Neutrophil (primary cell): ENCODE results near the gene BICDL2.

Experiments used
- H3K27ac ChIP-seq: fragments of 200-600 bp; sonication (generic); 2 replicates; pipeline ENCODE4 v1.5.1; 2016; ENCODE audit warnings: mild to moderate bottlenecking, moderate library complexity
- H3K27me3 ChIP-seq: fragments of 200-600 bp; sonication (generic); 2 replicates; pipeline ENCODE4 v1.6.0; 2016; ENCODE audit warnings: mild to moderate bottlenecking
- H3K36me3 ChIP-seq: fragments of 200-600 bp; sonication (generic); 2 replicates; pipeline ENCODE4 v1.5.1; 2017
- H3K4me1 ChIP-seq, 2 experiments: fragments of 200-600 bp in 1 of 2; sonication (generic) in 1 of 2; 1 replicate in 1 of 2; 2 replicates in 1 of 2; pipeline versions ENCODE4 v1.5.1 to v1.6.1; 2013 to 2016; ENCODE audit warnings: low read depth in 1 of 2, low read length in 1 of 2, mild to moderate bottlenecking in 1 of 2, moderate library complexity in 1 of 2; ENCODE audit not compliant: control insufficient read depth in 1 of 2, insufficient read depth in 1 of 2
- H3K4me3 ChIP-seq, 2 experiments: fragments of 200-600 bp in 1 of 2; sonication (generic) in 1 of 2; 1 replicate in 1 of 2; 2 replicates in 1 of 2; pipeline ENCODE4 v1.5.1; 2013 to 2016; ENCODE audit warnings: low read depth in 1 of 2, low read length in 1 of 2, mild to moderate bottlenecking in 1 of 2, moderate library complexity in 1 of 2
- H3K9me3 ChIP-seq: fragments of 200-600 bp; sonication (generic); 2 replicates; pipeline ENCODE4 v1.5.1; 2016
- TF ChIP-seq, protein P1 (sequence below): fragments of 200-600 bp; sonication (generic); IDR thresholded peaks from 2 replicates; pipeline ENCODE4 v1.5.1; 2016; ENCODE audit warnings: antibody characterized with exemption

The BICDL2 gene

DNA sequence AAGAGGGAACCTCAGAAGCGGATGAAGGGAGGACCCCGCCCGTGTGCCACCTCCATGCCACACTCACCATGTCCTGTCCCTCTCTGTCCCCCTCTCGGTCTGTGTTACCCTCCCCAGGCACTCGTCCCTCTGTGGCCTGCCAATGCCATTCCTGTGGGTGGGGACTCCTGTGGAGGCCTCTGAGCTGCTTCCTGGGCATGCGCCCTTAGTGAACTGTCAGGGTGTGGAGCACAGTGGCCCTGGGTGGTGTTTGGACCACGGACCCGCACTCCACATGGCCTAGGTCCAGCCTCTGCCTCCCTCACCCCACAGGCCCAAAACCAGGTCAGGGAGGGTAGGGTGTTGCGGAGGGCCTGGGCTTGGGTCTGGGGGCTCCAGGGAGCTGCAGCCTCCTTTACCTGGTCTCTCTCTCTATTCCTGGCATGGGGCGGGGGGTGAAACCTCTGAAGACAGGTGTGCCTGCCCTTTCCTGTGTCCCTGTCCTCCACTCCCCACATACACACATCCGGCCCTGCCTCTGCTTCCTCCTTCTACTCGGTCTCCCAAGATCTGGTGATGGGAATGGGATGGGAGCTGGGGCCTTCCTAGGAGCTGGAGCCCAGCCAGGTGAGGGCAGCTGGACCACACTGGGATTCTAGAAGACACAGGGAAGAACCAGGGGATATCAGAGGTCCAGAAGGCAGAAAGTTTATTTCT is 45.0 kb downstream of the BICDL2 start:
- Histone ChIP-seq H3K9me3 (no peaks in the 10 kb centered on the region), H3K36me3 (no peaks in the 10 kb centered on the region), H3K27ac (no peak overlapping the region), H3K4me3 (no peak overlapping the region), H3K4me1 (no peaks in the 10 kb centered on the region), H3K27me3 (peaks cover 13% of the 10 kb centered on the region)
- TF ChIP-seq, protein P1, sequence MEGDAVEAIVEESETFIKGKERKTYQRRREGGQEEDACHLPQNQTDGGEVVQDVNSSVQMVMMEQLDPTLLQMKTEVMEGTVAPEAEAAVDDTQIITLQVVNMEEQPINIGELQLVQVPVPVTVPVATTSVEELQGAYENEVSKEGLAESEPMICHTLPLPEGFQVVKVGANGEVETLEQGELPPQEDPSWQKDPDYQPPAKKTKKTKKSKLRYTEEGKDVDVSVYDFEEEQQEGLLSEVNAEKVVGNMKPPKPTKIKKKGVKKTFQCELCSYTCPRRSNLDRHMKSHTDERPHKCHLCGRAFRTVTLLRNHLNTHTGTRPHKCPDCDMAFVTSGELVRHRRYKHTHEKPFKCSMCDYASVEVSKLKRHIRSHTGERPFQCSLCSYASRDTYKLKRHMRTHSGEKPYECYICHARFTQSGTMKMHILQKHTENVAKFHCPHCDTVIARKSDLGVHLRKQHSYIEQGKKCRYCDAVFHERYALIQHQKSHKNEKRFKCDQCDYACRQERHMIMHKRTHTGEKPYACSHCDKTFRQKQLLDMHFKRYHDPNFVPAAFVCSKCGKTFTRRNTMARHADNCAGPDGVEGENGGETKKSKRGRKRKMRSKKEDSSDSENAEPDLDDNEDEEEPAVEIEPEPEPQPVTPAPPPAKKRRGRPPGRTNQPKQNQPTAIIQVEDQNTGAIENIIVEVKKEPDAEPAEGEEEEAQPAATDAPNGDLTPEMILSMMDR, result no peak

DNA sequence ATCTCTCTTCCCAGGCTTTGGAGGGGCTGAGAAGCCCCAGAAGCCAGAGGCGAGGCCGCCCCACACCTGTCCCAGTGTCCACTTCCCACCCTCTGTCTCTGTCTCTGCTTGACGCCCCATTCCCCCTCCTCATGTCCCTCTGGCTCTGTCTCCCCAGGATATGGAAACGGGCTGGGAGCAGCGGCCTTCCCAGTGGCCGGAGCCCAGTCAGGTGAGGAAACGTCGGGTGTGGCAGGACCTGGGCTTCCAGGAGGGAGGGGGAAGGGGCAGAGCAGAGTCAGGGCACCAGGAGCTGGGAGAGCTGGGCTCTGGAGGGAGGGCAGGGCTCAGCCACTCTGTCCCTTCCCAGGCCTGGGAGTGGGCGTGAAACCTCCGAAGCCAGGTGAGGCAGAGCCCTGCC is 45.9 kb downstream of the BICDL2 start:
- no peaks in the 10 kb centered on the region for H3K9me3 ChIP-seq
- peaks cover 13% of the 10 kb centered on the region for H3K27me3 ChIP-seq
- no peak overlapping the region for H3K4me3 ChIP-seq
- H3K27ac ChIP-seq, result no peak overlapping the region
- H3K36me3 ChIP-seq, result no peaks in the 10 kb centered on the region
- TF ChIP-seq, protein P1, result no peak
- H3K4me1 ChIP-seq, result no peaks in the 10 kb centered on the region

DNA sequence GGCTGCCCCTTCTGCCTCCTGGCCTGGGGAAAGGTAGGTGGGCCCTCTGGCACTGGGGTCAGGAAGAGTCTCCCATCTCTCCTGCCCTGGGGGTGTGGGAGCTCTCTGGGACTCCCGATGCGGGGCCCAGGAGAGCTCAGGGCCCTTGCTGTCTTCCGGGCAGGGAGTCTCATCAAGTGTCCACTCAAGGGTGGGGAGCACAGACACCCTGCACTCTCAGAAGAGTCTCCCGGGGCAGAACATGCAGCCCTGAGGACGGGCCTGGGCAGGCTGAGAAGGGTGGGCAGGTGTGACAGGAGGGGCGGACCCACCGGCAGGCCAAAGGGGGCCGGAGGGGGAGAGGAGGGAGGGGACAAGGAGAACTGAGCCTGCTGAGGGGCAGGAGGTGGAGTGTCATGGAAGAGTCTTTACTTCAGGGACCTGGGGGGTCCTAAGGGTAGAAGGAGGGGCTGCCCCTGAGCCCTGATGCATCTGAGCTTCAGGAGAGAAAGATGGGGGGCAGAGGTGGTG is 48.1 kb downstream of the BICDL2 start:
- no peak overlapping the region for H3K4me3 ChIP-seq
- no peaks in the 10 kb centered on the region for H3K9me3 ChIP-seq
- TF ChIP-seq, protein P1, result no peak
- no peaks in the 10 kb centered on the region for H3K36me3 ChIP-seq
- no peak overlapping the region for H3K27ac ChIP-seq
- peaks cover 5 to 6% of the 10 kb centered on the region in 2 experiments for H3K4me1 ChIP-seq
- peaks cover 13% of the 10 kb centered on the region for H3K27me3 ChIP-seq

DNA sequence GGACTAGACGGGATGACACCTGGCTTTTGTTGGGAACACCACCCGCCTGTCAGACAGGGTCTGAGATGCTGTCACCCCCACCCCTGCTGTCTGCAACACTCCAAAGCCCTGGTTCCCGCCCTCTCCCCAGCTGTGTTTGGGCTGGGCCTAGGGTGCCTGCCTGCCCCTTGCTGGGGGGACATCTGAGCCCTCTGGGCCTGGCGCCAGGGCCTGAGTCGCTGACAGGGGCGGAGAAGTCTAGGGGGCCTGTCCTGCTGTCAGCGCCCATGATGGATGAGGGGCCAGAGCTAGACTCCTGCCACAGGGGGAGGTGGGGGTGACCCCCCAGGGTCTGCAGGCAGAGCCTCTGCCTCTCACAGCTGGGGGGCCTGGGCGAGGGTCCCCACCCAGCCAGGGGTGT is 48.9 kb downstream of the BICDL2 start:
- H3K27me3 ChIP-seq, result peaks cover 13% of the 10 kb centered on the region
- no peak overlapping the region for H3K27ac ChIP-seq
- H3K4me3 ChIP-seq, result no peak overlapping the region
- H3K9me3 ChIP-seq, result no peaks in the 10 kb centered on the region
- H3K4me1 ChIP-seq, result peaks cover 8% of the 10 kb centered on the region in 2 experiments
- TF ChIP-seq, protein P1, result no peak
- no peaks in the 10 kb centered on the region for H3K36me3 ChIP-seq

DNA sequence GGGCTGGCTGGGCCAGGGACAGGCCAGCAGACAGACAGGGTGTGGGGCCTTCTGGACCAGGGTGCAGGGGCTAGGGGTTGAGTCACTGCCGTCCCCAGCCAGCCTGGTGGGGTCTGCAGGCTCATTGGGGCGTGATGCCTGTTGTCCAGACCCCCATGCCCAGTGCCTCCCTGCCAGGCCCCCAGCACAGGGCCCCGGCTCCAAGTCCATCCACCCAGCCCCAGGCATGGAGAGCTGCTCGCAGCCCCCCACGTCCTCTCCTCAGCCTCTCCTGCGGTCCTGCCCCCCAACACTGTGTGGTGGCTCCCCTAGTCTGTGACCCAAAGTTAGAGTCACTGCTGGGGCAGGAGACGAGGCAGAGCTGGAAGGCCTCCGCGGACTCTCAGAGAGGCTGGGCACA is 49.5 kb downstream of the BICDL2 start:
- no peak overlapping the region for H3K4me3 ChIP-seq
- TF ChIP-seq, protein P1, result no peak
- no peaks in the 10 kb centered on the region for H3K9me3 ChIP-seq
- H3K27ac ChIP-seq, result no peak overlapping the region
- peaks cover 13% of the 10 kb centered on the region for H3K27me3 ChIP-seq
- peaks cover 8% of the 10 kb centered on the region in 2 experiments for H3K4me1 ChIP-seq
- H3K36me3 ChIP-seq, result no peaks in the 10 kb centered on the region
